Right lobe of liver (tissue), 6 donors: ENCODE measurements around the gene TOR4A. TPM values are rescaled to one million over a fixed set of nuclear protein-coding genes. Genes with fewer than 3 reads are reported as not detected.

Experiments used
- ATAC-seq, 4 donors: fragments of 200-7000 bp; cut with Tn5 transposase; one replicate each; pipeline ENCODE4 v1.9.1; 2020; ENCODE audit warnings: mild to moderate bottlenecking in 4 of 4, moderate library complexity in 4 of 4
- DNase-seq, 3 donors: peaks; one replicate each; pipeline ENCODE4 v3.0.0-alpha.2; 2020
- H3K27ac ChIP-seq, 3 donors: fragments of 200-600 bp; one replicate each; pipeline ENCODE4 v1.8.0; 2022
- H3K27me3 ChIP-seq, 2 donors: fragments of 200-600 bp; one replicate each; pipeline ENCODE4 v1.8.0; 2022
- H3K36me3 ChIP-seq, 4 donors: fragments of 200-600 bp; sonication (generic) in 1 of 4; one replicate each; pipeline versions ENCODE4 v1.5.1 to v1.8.0; 2017 to 2022; ENCODE audit warnings: control low read depth in 1 of 4
- H3K4me1 ChIP-seq, 4 donors: fragments of 200-600 bp; sonication (generic) in 1 of 4; one replicate each; pipeline versions ENCODE4 v1.5.1 to v1.8.0; 2017 to 2022; ENCODE audit warnings: control low read depth in 1 of 4
- H3K4me3 ChIP-seq, 3 donors: fragments of 200-600 bp; one replicate each; pipeline ENCODE4 v1.8.0; 2022
- H3K9me3 ChIP-seq, 4 donors: fragments of 200-600 bp; sonication (generic) in 1 of 4; one replicate each; pipeline versions ENCODE4 v1.5.1 to v1.8.0; 2017 to 2022; ENCODE audit warnings: control low read depth in 1 of 4
- POLR2A ChIP-seq: fragments of 450-650 bp; IDR thresholded peaks from one replicate; pipeline ENCODE4 v1.6.1; 2017; ENCODE audit warnings: antibody characterized with exemption, mild to moderate bottlenecking
- WGBS: methylation state at CpG from one replicate; pipeline ENCODE4 v1.1.6; 2018; ENCODE audit warnings: low coverage, low lambda C conversion rate; ENCODE audit not compliant: insufficient coverage; ENCODE audit errors: missing lambda C conversion rate; 5-methylcytosine and 5-hydroxymethylcytosine counted together
- intact Hi-C, 2 donors: fragments of 100-400 bp; cut with DNase I; formaldehyde crosslinking; loops; one replicate each; pipeline versions ENCODE4 v1.11.2 to v1.14.1; 2022
- total RNA-seq, 6 experiments: library from RNA; depleted of rRNA in 2 of 6; stranded (reverse); fragments of >200 nt in 2 of 6; fragmentation: NEBNext Ultra II Directional in 3 of 6; extraction: Animal tissue kit (Norgen Biotek cat#: 25700) in 3 of 6; gene quantifications; one replicate each; pipeline versions ENCODE4 v1.1.0 to v1.2.4, GENCODE V29; 2016 to 2023
- TF ChIP-seq, protein P1 (sequence below), 4 donors: fragments of 200-600 bp in 3 of 4; fragments of 450-650 bp in 1 of 4; IDR thresholded peaks; one replicate each; pipeline versions ENCODE4 v1.5.1 to v1.8.0; 2016 to 2022; ENCODE audit warnings: antibody characterized with exemption in 4 of 4, mild to moderate bottlenecking in 2 of 4
- donor health status: DM: no; HTN: yes; CAD: no.
- donor health status: DM: no; HTN: no; CAD: no.
- donor health status: DM: no; HTN: no; CAD: no.
- donor health status: DM: no; HTN: yes; CAD: no.
- donor health status: DM: no; HTN: yes; CAD: no.

TOR4A gene
- total RNA-seq, 6 experiments from 2014 or later: 2.2 to 4.9 (median 3.7) TPM

GRCh38 chr9:137252555-137253506 is 24.7 kb upstream of the TOR4A start:
- ATAC-seq: no peak
- H3K9me3 ChIP-seq: no peaks in the 10 kb centered on the region
- TF ChIP-seq, protein P1, sequence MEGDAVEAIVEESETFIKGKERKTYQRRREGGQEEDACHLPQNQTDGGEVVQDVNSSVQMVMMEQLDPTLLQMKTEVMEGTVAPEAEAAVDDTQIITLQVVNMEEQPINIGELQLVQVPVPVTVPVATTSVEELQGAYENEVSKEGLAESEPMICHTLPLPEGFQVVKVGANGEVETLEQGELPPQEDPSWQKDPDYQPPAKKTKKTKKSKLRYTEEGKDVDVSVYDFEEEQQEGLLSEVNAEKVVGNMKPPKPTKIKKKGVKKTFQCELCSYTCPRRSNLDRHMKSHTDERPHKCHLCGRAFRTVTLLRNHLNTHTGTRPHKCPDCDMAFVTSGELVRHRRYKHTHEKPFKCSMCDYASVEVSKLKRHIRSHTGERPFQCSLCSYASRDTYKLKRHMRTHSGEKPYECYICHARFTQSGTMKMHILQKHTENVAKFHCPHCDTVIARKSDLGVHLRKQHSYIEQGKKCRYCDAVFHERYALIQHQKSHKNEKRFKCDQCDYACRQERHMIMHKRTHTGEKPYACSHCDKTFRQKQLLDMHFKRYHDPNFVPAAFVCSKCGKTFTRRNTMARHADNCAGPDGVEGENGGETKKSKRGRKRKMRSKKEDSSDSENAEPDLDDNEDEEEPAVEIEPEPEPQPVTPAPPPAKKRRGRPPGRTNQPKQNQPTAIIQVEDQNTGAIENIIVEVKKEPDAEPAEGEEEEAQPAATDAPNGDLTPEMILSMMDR (IDR thresholded peaks at IDR 0.05): no peak
- DNase-seq: no peak
- H3K4me1 ChIP-seq: peaks cover 0 to 16% (median 3%) of the 10 kb centered on the region in 4 donors
- no peaks in the 10 kb centered on the region for H3K27me3 ChIP-seq
- no peak overlapping the region for H3K27ac ChIP-seq
- 77% methylated on average over 3 of the region's 35 CpGs for WGBS
- peaks cover 0 to 7% (median 0%) of the 10 kb centered on the region in 4 donors for H3K36me3 ChIP-seq
- intact Hi-C loops: no loop called here
- H3K4me3 ChIP-seq: no peak overlapping the region

DNA sequence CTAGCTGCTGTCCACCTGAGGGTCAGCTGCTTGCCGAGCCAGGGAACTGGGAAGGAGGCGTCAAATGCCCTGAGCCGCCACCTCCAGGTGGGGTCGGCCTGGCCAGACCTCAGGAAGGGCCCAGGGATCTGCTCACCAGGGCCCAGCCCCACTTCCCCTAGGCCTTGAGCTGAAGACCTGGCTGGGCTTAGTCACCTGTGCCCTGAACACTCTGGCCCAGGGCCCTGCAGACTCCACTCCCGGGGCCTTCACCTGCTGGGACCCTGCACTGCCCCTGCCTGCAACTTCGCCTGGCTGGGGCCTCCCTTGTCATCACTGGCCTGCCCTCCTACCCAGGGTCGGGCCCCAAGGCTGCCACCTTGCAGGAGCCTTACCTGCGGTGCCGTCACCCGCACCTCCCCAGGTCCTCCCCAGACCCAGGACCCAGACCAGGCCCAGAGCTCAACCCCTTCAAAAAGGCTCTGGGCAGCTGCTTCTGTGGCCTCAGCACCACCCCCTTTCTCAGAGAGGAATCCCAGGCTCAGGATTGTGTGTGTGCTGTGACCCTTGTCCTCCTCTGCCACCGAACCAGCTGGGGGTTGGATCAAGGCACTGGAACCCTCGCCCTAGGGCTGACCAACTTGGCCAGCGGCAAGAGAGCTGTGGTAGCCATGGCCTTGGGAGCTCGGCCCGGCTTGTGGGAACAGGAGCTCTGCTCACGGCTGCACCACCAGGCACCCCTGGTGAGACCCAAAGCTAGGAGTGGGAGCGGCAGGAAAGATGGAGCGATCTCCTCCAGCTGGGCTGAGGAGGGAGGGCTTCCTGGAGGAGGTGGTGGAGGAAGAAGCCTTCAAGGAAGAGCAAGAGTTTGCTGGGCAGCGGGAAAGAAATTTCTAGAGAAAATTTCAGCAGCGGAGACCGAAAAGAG is 23.6 kb upstream of the TOR4A start:
- peak; percentile 44 to 67 (median 58) for ATAC-seq
- TF ChIP-seq, protein P1 (IDR thresholded peaks at IDR 0.05): no peak
- no peak for TF ChIP-seq POLR2A
- WGBS: 35% methylated on average over 7 of the region's 21 CpGs
- Histone ChIP-seq H3K4me3 (peak overlapping the region; percentile 97 to 100 (median 98)), H3K27ac (peak overlapping the region in 1 of 3 donors; percentile 70), H3K36me3 (peaks cover 0 to 15% (median 0%) of the 10 kb centered on the region in 4 donors), H3K9me3 (no peaks in the 10 kb centered on the region), H3K27me3 (no peaks in the 10 kb centered on the region), H3K4me1 (peaks cover 0 to 16% (median 3%) of the 10 kb centered on the region in 4 donors)
- DNase-seq: peak in 2 of 3 donors; percentile 80 to 84
- intact Hi-C loops: no loop called here

DNA sequence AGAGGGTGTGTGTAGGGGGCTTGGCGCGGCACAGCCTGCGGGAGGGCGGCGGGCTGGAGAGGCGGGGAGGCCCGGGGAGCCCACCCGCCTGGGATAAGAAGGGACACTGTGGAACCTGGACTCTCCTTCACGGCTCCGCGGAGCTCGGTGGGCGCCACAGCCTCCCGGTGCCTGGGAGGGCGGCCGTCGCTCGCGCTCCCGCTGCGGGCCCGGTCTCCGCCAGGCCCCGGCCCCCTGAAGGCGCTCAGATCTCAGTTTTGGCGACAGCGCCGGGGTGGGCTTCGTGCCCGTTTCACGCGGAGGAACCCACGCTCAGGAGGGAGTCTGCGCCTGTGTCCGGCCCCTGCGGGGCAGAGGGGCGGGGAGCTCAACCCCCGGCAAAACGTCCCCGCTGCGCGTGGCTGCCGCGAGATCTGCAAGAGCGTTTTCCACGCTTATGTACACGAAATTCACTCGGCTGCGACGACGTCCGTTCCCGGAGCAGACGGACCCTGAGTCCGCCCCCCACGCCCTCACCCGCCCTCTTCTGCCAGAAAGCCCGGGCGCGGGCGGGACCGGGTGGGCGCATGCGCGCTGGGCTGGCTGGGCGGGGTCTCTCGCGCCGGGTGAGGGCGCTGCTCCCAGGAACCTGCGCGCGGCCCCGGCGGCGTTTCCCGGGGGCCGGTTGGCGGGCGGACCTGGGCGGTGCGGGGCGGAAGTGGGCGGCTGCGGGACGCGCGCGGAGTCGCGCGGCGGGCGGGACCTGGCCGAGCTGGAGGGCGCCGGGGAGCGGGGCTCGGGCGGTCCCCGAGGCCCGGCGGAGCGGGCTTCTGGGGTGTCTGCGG is 22.7 kb upstream of the TOR4A start, which contains the start of gene NELFB:
NELFB (plus strand) TSS at position 704 of the 824 bp plus-strand sequence.
- ATAC-seq: peak; percentile 81 to 90 (median 86)
- intact Hi-C loops: no loop called here
- peaks cover 0 to 16% (median 3%) of the 10 kb centered on the region in 4 donors for H3K4me1 ChIP-seq

More for the DNA sequence above, 22.7 kb upstream of the TOR4A start, which contains the start of gene NELFB:
- Histone ChIP-seq H3K4me3 (peak within 1 kb of the TSS; percentile 97 to 100 (median 98)), H3K9me3 (no peaks in the 10 kb centered on the region), H3K36me3 (peaks cover 0 to 19% (median 0%) of the 10 kb centered on the region in 4 donors), H3K27me3 (no peaks in the 10 kb centered on the region), H3K27ac (peak within 1 kb of the TSS; percentile 36 to 70 (median 60))
- 0% methylated on average over 30 of the region's 105 CpGs for WGBS
- peak; percentile 94 to 96 (median 95) for DNase-seq
- TF ChIP-seq POLR2A: peak; percentile 71
- TF ChIP-seq, protein P1 (IDR thresholded peaks at IDR 0.05): peak in 1 of 4 donors; percentile 20
